ENCODE data around the gene CCDC185.

CCDC185 gene

GRCh38 chr1:223437151-223437550, 43.9 kb downstream of the CCDC185 start:
- no peak for DNase-seq

- no peak for DNase-seq
Measured at GRCh38 chr1:223443397-223443796, 50.2 kb downstream of the CCDC185 start.

GRCh38 chr1:223444411-223444810, 51.2 kb downstream of the CCDC185 start:
- DNase-seq, result no peak
